ENCODE measurements around the gene FAM3C. TPM values are rescaled to one million over a fixed set of nuclear protein-coding genes. Genes with fewer than 3 reads are reported as not detected.

The FAM3C gene
- total RNA-seq, 4 donors from 2014 or later: 34.9 to 46.8 (median 41.0) TPM

DNA sequence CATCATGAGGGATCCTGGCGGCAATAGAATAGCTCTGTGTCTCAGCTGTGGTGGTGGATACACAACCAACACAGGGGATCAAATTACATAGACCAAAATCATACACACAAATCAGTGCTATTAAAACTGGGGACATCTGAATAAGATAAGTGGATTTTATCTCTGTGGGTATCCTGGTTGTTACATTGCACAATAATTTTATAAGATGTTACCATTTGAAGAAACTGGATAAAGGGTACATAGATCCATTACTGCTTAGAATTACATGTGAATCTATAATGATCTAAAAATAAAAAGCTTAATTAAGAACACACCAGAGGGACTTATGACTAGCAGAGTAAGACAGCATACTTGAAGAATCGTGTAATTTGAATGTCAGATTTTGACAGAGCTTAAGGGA lies 8.2 kb upstream of the FAM3C start:
- TF ChIP-seq, protein P1, sequence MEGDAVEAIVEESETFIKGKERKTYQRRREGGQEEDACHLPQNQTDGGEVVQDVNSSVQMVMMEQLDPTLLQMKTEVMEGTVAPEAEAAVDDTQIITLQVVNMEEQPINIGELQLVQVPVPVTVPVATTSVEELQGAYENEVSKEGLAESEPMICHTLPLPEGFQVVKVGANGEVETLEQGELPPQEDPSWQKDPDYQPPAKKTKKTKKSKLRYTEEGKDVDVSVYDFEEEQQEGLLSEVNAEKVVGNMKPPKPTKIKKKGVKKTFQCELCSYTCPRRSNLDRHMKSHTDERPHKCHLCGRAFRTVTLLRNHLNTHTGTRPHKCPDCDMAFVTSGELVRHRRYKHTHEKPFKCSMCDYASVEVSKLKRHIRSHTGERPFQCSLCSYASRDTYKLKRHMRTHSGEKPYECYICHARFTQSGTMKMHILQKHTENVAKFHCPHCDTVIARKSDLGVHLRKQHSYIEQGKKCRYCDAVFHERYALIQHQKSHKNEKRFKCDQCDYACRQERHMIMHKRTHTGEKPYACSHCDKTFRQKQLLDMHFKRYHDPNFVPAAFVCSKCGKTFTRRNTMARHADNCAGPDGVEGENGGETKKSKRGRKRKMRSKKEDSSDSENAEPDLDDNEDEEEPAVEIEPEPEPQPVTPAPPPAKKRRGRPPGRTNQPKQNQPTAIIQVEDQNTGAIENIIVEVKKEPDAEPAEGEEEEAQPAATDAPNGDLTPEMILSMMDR (IDR thresholded peaks at IDR 0.05): no peak
- TF ChIP-seq POLR2A (IDR thresholded peaks at IDR 0.05): no peak
- intact Hi-C loops (cut with DNase I; ENCODE audit: low total_unique reads): no loop called here
- H3K4me3 ChIP-seq (ENCODE audit: low read depth, poor library complexity, severe bottlenecking): no peak overlapping the region
- WGBS, 2 donors: 81% methylated on average over 2 of the region's 2 CpGs
- DNase-seq (ENCODE audit: low spot score in 2 of 2): no peak

- intact Hi-C loops (cut with DNase I; ENCODE audit: low total_unique reads): no loop called here
- no peak overlapping the region for H3K4me3 ChIP-seq (ENCODE audit: low read depth, poor library complexity, severe bottlenecking)
- no peak for DNase-seq (ENCODE audit: low spot score in 2 of 2)
- no peak for TF ChIP-seq POLR2A (IDR thresholded peaks at IDR 0.05)
- TF ChIP-seq, protein P1 (IDR thresholded peaks at IDR 0.05): no peak
- WGBS, 2 donors: 42 to 44% methylated on average over 1 of the region's 1 CpG
Measured at GRCh38 chr7:121402701-121403100, 6.6 kb upstream of the FAM3C start.

- 55 to 73% methylated on average over 3 of the region's 3 CpGs for WGBS, 2 donors
- TF ChIP-seq, protein P1 (IDR thresholded peaks at IDR 0.05): no peak
- TF ChIP-seq POLR2A (IDR thresholded peaks at IDR 0.05): no peak
- intact Hi-C loops (cut with DNase I; ENCODE audit: low total_unique reads): no loop called here
- no peak for DNase-seq (ENCODE audit: low spot score in 2 of 2)
- H3K4me3 ChIP-seq (ENCODE audit: low read depth, poor library complexity, severe bottlenecking): no peak overlapping the region
Measured at GRCh38 chr7:121401896-121402295, 5.8 kb upstream of the FAM3C start.

GRCh38 chr7:121398246-121398645 lies 2.1 kb upstream of the FAM3C start:
- no peak overlapping the region for H3K4me3 ChIP-seq (ENCODE audit: low read depth, poor library complexity, severe bottlenecking)
- TF ChIP-seq, protein P1 (IDR thresholded peaks at IDR 0.05): no peak
- TF ChIP-seq POLR2A (IDR thresholded peaks at IDR 0.05): no peak
- WGBS, 2 donors: 85 to 87% methylated on average over 5 of the region's 5 CpGs
- no peak for DNase-seq (ENCODE audit: low spot score in 2 of 2)
- intact Hi-C loops (cut with DNase I; ENCODE audit: low total_unique reads): no loop called here

DNA sequence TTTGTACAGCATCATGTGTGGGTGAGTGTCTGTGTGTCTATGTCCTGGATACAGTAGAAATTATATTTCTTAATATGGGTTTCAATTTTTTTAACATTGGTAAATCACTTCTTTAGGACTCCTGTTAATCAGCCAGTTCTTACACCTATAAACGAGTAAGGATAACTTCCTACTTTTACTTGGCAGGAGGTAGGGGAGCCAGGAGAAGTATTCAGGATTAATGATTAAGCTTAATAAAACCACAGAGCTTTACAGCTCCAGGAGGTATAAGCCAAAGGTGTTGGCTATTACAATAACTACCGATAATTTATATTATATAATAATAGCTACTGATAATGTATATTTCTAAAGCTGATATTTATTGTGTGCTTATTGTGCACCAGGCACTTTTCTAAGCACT lies 1.7 kb upstream of the FAM3C start:
- intact Hi-C loops (cut with DNase I; ENCODE audit: low total_unique reads): no loop called here
- TF ChIP-seq, protein P1 (IDR thresholded peaks at IDR 0.05): no peak
- no peak for TF ChIP-seq POLR2A (IDR thresholded peaks at IDR 0.05)
- WGBS, 2 donors: 72 to 82% methylated on average over 2 of the region's 2 CpGs
- no peak overlapping the region for H3K4me3 ChIP-seq (ENCODE audit: low read depth, poor library complexity, severe bottlenecking)
- no peak for DNase-seq (ENCODE audit: low spot score in 2 of 2)

DNA sequence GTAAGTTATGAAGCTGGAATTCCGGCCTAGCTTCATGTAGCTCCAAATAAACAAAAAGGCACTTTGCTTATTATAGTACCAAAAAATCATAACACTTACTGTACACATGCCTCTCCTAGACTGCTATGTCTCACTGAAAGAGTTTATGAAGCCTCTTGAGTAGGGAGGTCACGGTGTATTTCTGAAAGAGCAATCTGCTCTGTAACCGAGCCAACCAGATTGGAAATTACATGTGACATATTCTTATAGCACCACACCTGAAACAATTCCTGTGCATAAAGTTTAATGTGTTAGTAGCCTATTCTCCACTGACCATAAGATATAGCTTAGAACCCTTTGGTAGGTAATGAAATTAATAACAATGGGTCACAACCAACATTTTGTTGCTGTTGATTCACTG lies 1.3 kb upstream of the FAM3C start:
- intact Hi-C loops (cut with DNase I; ENCODE audit: low total_unique reads): no loop called here

More for the DNA sequence above, 1.3 kb upstream of the FAM3C start:
- no peak overlapping the region for H3K4me3 ChIP-seq (ENCODE audit: low read depth, poor library complexity, severe bottlenecking)
- TF ChIP-seq POLR2A (IDR thresholded peaks at IDR 0.05): no peak
- TF ChIP-seq, protein P1 (IDR thresholded peaks at IDR 0.05): no peak
- DNase-seq (ENCODE audit: low spot score in 2 of 2): no peak
- WGBS, 2 donors: 91 to 95% methylated on average over 3 of the region's 3 CpGs

All from lower leg skin (tissue), 4 donors.